Stimulated activated CD8-positive, alpha-beta memory T cell treated with anti-CD3 and anti-CD28 coated beads, Interleukin-7, amount 100 ng/mL, for 48 hours (primary cell): ENCODE results near the gene ZNF8.
"Not testable (repeated sequence)": the region's sequence is repeated elsewhere in the genome, so short reads cannot be mapped to it uniquely, and the experiment has no call there.

Source experiments
- DNase-seq, 2 donors: peaks; one replicate each; pipeline ENCODE4 v3.0.0-alpha.2; 2020; ENCODE audit warnings: low read depth in 1 of 2; ENCODE audit errors: extremely low read depth in 1 of 2

ZNF8 gene

DNA sequence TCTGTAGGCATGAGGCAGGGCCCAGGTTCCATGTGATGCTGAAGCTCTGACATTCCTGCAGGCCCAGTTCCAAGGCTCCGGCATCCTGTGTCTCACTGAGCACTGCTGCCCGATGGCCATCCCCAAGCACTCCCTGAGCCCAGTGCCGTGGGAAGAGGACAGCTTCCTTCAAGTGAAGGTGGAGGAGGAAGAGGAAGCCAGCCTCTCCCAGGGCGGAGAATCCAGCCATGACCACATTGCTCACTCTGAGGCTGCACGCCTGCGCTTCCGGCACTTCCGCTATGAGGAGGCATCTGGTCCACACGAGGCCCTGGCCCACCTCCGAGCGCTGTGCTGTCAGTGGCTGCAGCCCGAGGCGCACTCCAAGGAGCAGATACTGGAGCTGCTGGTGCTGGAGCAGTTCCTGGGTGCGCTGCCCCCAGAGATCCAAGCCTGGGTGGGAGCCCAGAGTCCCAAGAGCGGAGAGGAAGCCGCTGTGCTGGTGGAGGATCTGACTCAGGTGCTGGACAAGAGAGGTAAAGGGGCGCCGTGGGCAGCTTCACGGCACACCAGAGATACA, 56.0 kb downstream of the ZNF8 start:
- DNase-seq: no peak

DNA sequence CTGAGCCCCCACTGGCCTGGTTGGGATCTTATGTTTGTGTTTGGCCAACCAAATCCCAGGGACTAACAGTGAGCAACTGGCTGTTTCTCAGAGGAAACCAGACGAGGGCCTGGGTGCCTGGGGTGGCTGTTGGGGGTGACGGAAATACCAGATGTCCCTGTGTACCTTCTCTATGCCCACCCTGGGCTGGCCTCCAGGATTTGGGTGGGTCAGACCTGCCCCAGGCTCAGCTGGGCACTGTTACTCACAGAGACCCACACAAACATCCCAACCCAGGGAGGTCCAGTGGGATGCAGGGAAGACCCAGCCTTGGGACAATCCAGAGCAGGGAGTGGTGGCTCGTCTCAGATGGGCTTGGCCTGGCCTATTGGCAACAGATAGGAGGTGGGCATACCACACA, 56.9 kb downstream of the ZNF8 start:
- DNase-seq: no peak

- DNase-seq: no peak
Observed at GRCh38 chr19:58336216-58336615, 57.5 kb downstream of the ZNF8 start.

- DNase-seq: no peak
Observed at GRCh38 chr19:58336820-58337219, 58.1 kb downstream of the ZNF8 start.

DNA sequence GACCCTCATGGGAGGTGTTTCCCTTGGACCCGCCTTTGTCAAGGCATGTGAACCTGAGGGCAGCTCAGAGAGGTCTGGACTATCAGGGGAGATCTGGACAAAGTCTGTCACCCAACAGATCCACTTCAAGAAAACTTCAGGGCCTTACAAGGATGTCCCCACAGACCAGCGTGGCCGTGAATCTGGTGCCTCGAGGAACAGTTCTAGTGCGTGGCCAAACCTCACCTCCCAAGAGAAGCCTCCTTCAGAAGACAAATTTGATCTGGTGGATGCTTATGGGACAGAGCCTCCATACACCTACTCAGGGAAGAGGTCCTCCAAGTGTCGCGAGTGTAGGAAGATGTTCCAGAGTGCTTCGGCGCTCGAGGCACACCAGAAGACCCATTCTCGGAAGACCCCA, 59.6 kb downstream of the ZNF8 start:
- no peak for DNase-seq

- no peak for DNase-seq
Observed at GRCh38 chr19:58338825-58339558, 60.2 kb downstream of the ZNF8 start.

DNA sequence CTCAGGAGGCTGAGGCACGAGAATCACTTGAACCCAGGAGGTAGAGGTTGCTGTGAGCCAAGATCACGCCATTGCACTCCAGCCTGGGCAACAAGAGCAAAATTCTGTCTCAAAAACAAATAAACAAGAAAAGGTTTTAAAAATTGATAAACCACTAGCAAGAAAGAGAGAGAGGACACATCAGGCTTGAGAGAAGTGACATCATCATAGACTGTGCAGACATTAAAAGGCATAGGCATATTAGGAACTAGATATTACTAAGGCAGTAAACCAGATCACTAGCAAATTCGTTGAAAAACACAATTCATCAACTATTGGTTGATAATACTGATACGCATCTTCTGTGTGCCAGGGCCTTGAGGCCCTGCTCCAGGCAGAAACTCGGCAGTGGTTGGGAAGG, 66.8 kb downstream of the ZNF8 start:
- DNase-seq: no peak

DNA sequence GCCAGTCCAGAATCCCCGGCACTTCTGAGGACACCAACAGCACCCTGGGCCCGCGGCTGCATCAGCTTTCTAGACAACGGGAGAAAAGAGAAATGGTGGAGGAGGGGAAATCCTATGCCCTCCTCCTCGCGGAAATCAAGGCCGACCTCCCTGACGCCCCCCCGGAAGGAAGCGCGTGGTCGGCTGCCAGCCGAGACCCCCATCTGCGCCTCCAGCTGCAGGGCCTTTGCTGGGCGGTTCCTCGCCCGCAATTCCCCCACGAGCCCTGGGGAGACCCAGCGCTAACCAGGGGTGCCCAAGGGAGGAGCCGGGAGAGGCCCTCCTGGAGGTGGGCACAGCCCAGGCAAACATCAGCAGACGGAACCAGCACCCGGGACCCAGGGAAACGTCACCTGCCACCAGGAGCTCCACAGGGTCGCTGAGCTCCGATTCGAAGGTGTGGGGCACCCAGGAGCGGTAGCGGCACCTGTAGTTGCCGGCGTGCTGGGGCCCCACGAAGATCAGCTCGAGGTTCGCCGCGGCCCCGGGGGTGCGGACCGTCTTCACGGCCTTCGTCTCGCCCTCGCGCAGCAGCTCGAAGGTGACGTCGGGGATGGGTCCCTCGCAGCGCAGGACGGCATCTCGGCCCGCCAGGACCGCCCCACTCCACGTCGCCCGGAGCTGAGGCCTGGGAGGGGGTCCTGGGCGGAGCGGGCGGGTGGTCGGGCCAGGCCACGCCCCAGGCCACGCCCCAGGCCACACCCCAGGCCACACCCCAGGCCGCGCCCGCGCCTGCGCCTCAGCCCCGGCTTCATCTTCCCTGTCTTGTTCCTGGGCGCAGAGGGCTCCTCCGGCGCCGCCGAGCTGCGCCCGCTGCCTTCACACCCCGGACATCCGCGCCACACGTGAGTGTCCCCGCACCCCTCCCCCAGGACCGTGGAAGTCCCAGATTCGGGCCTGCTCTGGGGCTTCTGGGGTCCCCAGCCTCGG, 68.5 kb downstream of the ZNF8 start:
- peak; percentile 43 to 45 for DNase-seq

DNA sequence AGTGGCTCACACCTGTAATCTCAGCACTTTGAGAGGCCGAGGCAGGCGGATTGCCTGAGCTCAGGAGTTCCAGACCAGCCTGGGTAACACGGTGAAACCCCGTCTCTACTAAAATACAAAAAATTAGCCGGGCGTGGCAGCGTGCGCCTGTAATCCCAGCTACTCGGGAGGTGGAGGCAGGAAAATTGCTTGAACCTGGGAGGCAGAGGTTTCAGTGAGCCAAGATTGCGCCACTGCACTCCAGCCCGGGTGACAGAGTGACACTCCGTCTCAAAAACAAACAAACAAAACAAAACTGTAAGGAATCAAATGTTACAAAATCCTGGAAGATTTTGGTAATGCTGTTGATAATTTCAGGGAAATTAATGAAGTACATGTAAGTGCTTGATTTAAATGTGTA, 69.3 kb downstream of the ZNF8 start:
- not testable (repeated sequence) for DNase-seq

GRCh38 chr19:58349590-58349989, 70.8 kb downstream of the ZNF8 start:
- DNase-seq: no peak

- DNase-seq: no peak
Observed at GRCh38 chr19:58350001-58350861, 71.5 kb downstream of the ZNF8 start.

- DNase-seq: no peak
Observed at GRCh38 chr19:58350871-58351557, 72.3 kb downstream of the ZNF8 start.

GRCh38 chr19:58351558-58351878, 72.8 kb downstream of the ZNF8 start:
- DNase-seq: no peak

- DNase-seq: no peak
Observed at GRCh38 chr19:58351990-58352755, 73.4 kb downstream of the ZNF8 start.
